Activated T-cell treated with anti-CD3 and anti-CD28 coated beads for 1 hour (primary cell): ENCODE data around the gene ARL15.

ENCODE experiments used
- DNase-seq: peaks from one replicate; pipeline ENCODE4 v3.0.0-alpha.2; 2020; ENCODE audit warnings: low read depth

ARL15 gene

GRCh38 chr5:53932351-53932750 is 378.0 kb downstream of the ARL15 start:
- no peak for DNase-seq

GRCh38 chr5:53930457-53930856 is 379.9 kb downstream of the ARL15 start:
- DNase-seq, result no peak

DNA sequence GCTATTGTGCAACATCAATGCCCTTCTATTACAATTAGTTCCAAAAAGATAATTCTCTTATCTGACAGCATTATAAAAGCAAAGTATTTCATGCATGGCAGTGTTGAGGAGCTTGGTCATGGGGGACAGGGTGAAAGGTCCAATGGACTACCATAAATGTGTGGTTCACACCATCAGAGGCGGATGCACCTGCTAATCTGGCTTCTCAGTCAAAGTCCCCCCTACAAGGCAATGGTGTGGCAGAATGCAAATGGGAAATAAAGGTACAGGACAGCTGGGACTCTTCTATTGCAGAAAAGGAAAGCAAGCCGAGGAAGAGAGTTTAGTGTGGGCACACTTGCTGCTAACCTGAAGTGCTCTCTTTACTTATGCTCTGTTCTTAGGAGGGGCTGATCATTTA is 380.8 kb downstream of the ARL15 start:
- DNase-seq, result no peak

- no peak for DNase-seq
These were observed 381.2 kb downstream of the ARL15 start for GRCh38 chr5:53929152-53929551.

- no peak for DNase-seq
These were observed 381.7 kb downstream of the ARL15 start for GRCh38 chr5:53928641-53929040.

DNA sequence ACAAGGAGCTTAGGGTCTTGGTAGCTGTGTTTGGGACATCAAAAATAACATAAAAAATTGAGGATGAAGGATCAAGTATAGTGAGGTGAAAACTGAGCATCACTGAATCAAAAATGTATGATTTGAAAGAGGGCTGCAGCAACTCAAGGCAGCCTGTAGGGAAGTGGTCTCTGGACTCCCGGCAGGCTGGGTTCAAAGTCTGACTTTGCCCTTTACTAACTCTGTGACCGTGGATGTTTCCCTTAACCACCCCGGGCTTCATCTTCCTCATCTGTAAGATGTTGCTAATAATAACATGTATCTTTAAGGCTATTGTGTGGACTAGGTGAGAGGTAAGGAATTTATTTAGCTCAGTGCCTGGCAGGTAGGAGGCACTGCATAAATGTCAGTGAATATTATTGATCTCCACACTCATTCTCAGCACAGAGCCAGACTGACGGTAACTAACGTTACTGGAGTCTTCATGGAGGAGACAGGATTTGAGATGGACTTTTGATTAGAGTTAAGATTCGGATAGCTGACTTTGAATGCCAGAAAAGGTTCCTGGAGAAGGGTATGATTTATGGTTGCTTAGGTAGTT is 382.6 kb downstream of the ARL15 start:
- DNase-seq, result no peak

- DNase-seq, result no peak
These were observed 384.3 kb downstream of the ARL15 start for GRCh38 chr5:53926026-53926425.

DNA sequence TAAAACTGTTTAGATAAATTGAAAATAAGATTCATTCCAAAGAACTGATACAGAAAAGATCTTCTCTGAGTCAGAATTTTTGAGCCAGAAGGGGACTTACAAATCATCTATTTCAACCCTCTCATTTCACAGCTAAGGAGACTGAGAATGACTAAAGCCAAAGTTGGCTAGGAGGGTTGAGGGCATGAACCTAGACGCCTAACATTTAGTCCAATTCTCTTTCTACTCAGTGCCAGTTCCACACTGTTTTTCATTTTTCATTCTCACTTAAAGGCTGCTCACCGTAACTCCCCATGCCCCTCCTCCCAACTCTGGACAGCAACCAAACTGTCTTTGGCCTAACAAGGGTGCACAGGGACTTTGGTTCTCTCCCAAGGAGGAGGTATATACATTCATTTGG is 386.0 kb downstream of the ARL15 start:
- DNase-seq, result no peak

- DNase-seq, result no peak
These were observed 386.4 kb downstream of the ARL15 start for GRCh38 chr5:53923961-53924360.

DNA sequence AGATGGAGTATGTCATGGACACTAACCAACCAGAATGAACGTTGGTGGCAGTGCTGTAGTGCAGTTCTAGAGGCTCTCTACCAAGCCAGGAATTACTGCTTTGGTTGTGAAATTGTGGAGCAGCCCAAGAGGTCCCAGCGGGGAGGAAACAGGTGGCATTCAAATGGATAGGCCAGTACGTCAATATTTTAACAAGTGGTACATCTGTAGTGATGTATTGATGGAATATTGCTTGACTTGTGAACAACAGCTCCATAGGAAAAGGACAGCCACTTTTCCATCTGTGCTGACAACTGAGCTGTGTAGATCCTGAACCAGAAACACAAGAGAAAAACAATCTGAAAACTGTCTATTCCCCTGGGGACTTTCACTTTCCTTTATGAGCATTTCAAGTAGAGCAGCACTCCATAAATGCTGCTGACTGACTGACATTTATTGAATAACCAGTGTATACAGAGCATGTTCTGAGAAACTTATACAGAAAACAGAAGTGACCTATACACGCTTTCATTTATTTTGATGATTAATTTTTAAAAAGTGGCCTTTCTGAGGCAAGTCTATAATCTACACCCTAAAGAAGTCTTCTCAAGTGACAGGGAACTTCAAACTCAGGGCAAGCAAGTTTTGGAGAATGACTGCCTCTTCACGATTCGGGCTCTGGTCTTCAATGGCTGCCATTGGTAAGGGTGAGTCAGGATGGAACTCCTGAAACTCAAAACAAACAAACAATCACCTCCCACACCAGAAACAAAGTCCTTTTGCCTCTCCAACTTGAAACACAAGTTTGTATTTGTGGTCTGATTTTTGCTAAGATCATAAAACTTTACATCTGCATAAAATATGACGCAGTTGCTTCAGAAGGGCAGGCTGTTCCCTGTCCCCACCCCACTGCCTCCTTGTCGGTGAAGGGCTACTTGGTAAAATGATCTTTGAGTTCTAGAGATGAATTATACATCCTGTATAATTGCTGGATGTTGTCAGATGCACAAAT is 387.6 kb downstream of the ARL15 start:
- no peak for DNase-seq

DNA sequence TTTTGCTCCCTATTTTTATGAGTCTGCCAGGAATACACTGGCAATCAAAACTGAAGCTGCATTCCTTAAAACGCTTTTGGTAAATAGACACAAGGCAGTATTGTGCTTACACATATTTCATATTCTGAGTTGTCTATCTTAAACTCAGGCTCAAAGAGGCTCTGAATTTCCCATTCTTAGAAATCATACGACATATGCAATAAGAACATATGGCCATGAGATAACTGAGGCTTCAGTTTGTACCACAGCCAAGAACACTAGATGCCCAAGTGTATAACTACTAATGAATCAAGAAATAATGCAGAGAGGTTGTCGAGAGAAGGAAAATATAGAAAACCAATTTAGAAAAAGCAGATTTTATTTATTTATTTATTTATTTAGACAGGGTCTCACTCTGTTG is 392.5 kb downstream of the ARL15 start:
- no peak for DNase-seq

GRCh38 chr5:53917095-53917494 is 393.3 kb downstream of the ARL15 start:
- DNase-seq, result no peak

DNA sequence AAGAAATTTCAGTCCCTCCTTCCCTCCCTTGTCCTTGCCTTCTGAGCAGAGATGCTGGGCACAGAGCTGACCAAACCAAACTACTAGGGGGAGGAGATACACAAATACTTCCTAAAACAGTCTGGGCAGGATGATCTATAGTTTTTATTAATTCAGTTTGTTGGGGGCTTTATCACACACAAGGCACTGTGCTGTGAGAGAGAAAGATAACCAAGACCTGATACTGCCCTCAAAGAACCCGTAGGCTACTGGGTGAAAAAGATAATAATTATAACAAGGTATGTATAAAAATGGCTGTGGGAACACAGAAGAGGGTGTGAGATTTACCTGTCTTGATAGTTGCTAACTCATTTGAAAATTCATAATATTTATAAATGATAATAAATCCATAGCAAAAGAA is 395.3 kb downstream of the ARL15 start:
- no peak for DNase-seq

GRCh38 chr5:53913941-53914340 is 396.4 kb downstream of the ARL15 start:
- no peak for DNase-seq

DNA sequence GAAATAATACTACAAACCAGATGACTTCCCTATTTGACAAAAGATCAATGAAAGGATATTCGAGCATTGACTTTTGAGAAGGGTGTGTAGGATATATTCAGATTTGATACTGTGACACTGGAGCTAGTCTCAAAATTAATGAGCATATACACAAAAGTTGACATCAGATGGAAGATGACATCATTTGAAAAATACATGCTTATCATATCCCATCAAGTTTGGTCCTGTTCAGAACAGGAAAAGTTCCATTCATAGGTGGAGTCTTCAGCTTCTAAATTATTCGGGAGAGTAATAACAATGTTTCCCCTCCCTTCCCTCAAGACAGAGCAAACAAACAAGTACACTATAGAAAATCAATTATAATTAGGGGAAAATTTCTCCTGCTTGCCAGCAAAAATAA is 401.6 kb downstream of the ARL15 start:
- DNase-seq, result no peak

GRCh38 chr5:53907827-53908226 is 402.5 kb downstream of the ARL15 start:
- DNase-seq, result no peak

GRCh38 chr5:53906736-53907135 is 403.6 kb downstream of the ARL15 start:
- no peak for DNase-seq

GRCh38 chr5:53902296-53902907 is 408.0 kb downstream of the ARL15 start:
- DNase-seq, result no peak

DNA sequence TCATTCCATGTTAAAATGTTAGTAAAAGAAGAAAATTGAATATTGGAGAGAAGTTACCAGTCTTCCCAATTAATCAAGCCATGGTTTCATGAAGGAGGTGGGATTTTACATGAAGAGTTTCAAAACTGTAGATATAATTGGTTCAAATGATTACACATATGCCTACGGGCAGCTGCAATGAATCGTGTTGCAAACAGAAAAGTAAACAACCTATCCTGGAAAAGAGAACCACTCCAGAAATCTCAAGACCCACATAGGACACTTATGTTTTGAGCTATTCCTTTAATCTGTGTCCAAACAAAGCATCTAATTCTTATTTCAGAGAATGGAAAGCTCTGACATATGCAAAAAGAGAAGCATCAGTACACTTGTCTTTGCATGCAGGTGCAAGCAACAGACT is 409.7 kb downstream of the ARL15 start:
- no peak for DNase-seq

DNA sequence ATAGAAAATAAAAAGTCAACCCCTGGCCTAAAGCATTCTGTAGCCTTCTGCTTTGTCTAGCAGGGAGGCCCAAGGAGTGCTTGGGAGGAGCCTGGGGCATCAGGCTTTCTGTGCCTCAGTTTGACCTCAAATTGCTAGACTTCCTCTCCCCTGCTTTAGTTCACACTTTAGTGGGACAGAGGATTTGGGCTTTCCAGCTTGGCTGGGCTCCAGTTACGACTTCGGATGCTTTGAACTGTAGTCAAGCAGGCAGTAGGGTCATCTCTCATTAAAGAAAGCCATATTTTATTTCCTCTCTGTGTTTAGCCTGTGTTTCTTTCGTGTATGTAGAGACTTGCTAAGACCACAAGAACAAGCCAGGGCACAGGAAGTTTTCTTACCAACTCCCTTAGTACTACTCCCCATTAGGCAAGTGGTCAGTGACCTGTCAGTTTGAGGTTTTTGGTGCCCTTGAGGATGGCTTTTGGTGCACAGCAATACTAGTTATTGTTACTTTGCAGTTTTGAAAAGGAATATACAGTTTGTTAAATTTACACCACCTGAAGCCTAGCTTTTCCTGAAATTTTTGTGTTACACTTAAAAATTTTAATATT is 415.2 kb downstream of the ARL15 start:
- no peak for DNase-seq

- no peak for DNase-seq
These were observed 416.7 kb downstream of the ARL15 start for GRCh38 chr5:53893626-53894025.

DNA sequence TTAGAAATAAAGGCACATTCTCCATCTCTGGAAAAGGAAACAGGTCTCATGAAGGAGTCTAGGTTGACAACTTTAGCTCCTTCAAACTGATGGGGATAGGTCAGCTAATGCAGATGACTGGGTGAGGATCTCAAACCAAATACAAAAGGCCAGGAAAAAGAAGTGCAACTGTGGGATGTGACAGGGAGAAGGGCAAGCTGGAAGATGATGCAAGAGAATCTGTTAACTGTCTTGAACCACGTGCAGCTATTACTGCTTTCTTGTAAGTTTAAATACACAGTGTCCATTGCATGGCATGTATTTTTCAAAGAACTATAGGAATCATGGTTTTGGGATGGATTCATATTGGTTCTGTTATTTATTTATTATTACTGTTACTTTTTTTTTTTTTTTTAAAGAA is 418.1 kb downstream of the ARL15 start:
- DNase-seq, result no peak

DNA sequence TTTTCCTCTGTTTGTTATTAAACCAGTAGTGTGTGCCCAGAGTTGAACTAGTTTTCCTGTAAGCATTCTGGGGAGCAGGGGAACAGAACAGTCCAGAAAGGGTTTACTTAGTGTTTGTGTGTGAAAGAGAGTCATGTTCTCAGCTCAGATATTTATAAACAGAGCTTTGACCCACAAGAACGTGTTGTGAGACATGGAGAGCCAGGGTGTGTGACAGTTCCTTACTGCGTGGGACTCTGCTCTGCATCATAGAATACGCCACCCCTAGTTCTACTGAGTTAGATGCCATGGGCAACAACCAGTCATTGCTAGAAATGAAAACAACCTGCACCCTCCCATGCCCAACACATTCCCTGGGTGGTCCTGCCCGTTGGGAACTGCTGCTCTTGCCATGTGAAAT is 419.2 kb downstream of the ARL15 start:
- no peak for DNase-seq
